D341Med (cell line): Measurements from ENCODE around the gene GYS2.
A peak's percentile ranks its signal among the peaks of the same experiment; 100 is the strongest.
"Not testable (repeated sequence)": the region's sequence is repeated elsewhere in the genome, so short reads cannot be mapped to it uniquely, and the experiment has no call there.

Experiments
- DNase-seq: peaks from one replicate; pipeline ENCODE4 v3.0.0; 2012; ENCODE audit warnings: low spot score

GYS2 gene

DNA sequence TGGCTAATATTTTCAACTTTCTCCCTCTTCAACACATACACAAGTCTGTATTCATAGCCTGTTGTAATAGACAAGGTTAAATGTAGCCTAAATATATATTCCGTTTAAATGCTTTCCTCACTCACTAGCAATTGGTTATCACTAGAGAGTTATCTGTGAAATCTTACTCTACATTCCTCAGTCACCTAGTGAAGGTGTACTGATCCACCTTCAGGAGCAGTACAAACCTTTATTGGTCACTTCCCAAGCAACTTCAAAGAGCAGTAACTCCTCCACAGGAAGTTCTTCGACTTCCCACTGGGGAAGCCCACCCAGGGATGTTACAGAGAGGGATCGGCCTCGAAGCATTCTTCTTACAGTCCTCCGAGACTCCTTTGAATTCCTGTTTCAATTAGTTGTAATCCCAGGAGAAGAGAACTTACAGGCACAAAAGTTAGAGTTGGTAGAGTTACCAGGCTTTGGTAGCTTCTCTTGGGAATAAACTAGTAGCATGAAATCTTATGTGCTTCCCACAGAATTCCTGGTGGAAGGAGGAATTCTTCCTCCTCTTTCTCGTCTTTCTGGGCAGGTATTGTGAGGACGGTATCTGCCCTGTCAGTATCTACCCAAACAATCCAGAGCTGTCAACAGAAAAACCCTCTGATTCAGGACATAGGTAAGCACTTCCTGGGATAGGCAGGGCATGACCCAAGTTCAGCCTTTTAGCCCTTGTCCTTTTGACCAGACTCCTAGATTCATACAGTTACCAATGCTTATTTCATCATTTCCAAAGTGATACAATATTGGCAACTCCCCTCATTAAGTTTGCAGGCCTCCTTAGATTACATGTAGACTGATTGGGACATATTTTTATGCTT, at the start of gene GYS2:
Gene GYS2, minus strand, starts transcription at position 603 of the 857 bp plus-strand sequence. Its CDS starts 255 bp downstream, at position 348.
- DNase-seq = no peak

DNA sequence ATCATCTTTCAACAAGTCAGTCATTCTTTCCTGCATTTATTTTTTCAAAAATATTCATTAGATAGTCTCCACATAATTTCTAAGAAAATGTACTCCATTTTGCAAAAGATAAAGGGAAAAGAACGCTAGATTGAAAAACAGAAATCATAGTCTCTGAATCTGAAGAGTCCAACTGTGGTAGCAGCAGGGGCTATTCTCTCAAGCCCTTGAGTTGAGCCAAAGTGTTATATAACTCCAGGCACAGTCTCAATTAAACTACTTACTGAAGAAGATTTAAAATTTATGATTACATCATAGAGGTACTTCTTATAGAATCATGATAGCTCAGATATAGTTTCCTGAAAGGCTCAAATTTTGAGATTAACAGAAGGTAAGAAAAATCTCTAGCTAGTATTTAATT, 47.2 kb upstream of the GYS2 start:
- DNase-seq = no peak

- peak; percentile 53 for DNase-seq
These were observed 46.4 kb upstream of the GYS2 start for GRCh38 chr12:21650997-21651396.

GRCh38 chr12:21649034-21649433, 44.4 kb upstream of the GYS2 start:
- no peak for DNase-seq

DNA sequence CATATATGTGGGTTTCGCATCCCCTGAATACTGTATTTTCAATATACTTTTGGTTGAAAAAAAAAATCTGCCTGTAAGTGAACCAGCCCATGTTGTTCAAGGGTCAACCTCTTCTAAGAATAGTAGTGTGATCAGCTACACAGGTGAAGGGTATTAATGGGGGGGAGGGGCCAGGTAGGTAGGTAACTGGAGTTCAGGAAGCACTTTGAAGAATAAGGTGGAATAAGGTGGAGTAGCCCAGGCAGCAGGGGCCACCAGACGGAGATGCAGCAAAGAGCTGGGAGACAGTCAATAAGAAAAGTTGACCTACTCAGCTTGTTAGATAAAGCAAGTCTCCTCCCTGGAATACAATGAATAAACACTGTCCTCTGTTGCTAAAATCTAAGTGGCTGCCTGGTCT, 43.7 kb upstream of the GYS2 start:
- DNase-seq = no peak

- no peak for DNase-seq
These were observed 42.5 kb upstream of the GYS2 start for GRCh38 chr12:21647179-21647578.

GRCh38 chr12:21645041-21645500, 40.4 kb upstream of the GYS2 start:
- not testable (repeated sequence) for DNase-seq

DNA sequence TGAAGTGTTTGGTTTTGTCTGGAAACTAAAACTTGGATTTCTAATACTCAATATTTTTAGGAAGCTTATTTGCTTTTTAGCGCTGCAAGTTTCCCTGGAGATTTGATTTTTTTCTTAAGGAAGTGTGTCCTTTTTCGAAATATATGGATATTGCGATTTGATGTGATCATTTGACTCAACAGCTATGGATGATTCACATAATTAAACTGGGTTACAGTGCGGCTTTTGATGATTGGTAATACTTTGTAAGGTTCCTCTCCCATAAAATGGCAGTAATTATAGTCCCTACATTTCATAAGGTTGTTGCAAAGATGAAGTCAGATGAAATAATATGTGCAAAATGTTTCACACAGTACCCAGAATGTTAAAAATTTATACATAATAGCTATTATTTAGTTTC, 39.9 kb upstream of the GYS2 start:
- no peak for DNase-seq

DNA sequence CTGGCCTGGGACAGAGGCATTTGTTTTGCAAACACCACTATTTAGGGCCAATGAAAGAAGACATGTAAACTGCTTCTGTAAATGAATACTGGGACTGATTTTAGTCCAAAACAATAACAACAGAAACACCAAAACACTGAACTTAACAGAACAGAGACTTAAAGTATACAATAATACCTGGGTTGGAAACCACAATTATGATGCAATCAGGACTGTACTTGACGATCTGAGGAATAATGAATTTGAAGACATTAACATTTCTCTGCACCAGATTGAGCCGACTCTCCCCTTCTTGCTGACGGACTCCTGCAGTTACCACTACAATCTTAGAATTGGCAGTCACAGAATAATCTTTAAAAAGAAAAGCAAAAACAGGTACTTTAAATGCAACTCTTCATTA, 39.1 kb upstream of the GYS2 start:
- no peak for DNase-seq

- peak; percentile 45 for DNase-seq
These were observed 38.2 kb upstream of the GYS2 start for GRCh38 chr12:21642707-21643389.

- DNase-seq = no peak
These were observed 33.6 kb upstream of the GYS2 start for GRCh38 chr12:21638054-21638891.

GRCh38 chr12:21634245-21634644, 29.6 kb upstream of the GYS2 start:
- DNase-seq = no peak

GRCh38 chr12:21631367-21631766, 26.7 kb upstream of the GYS2 start:
- no peak for DNase-seq

DNA sequence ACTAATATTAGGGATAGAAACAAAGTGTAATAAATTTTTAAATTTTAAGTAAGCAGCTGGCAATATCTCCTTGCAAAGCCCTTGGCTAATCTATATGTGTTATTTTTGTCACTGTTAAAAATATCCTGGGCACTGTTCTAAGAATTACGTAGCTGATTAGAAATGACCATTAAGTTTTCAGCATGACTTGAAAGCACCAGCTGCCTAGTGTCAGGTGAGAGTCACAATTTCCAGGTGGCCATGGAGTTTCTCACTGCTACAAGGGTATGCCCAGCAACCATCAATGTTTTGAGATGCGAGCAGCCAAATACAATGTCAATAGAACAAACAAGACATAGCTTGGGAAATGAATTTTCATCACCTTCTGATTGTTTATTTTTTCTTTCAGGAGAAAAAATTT, 23.3 kb upstream of the GYS2 start:
- no peak for DNase-seq

GRCh38 chr12:21618566-21618965, 13.9 kb upstream of the GYS2 start:
- DNase-seq = no peak

DNA sequence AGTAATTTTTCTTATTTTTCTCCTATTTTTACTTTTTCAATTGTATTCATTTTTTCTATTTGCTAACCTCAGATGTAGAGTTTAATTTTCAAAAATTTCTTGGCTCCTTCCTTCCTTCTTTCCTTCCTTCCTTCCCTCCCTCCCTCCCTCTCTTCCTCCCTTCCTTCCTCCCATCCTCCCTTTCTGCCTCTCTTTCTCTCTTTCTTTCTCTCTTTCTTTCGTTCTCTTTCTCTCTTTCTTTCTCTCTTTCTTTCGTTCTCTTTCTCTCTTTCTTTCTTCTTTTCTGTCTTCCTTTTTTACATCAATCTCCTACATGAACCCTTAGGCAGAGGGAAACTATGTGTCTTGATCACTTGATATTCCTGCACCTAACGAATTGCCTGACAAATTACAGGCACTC, 12.4 kb upstream of the GYS2 start:
- no peak for DNase-seq

- DNase-seq = no peak
These were observed 10.8 kb upstream of the GYS2 start for GRCh38 chr12:21615431-21615830.

DNA sequence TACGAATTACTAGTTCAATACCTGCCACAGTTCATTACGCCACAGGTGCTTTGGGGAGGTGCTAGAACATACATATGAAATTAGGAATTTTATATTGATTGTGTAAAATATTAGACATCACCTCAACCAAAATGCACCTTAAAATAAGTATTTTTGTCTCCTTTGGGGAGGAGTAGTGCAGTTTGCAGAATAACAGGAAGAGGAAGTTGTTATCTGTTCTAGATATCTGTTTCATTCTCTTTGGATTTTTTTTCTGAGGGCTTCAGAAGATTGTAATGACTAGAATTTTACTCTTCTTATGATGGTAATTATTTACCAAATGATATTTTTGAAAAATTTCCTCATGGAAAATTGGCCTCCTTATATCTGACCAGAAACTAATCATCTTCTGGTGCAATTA, 9.9 kb upstream of the GYS2 start:
- DNase-seq = no peak

DNA sequence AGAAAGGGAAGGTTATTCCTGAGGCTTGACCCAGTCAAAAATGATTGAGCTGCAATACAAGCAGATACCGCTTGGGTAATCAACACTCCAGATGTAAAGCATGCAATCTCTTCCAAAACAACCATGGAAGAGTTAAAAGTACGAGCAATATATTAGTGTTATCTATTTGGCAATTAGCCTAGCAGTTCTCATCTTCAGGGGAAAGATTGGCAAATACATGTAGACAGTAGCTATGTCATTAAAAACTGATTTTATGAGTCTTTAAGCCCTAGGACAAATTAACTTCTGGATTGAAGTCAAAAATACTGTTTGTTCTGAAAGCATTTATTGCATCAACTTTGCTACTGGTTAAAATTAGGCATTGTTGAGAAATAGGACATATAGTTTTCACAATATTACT, 9.3 kb upstream of the GYS2 start:
- no peak for DNase-seq

DNA sequence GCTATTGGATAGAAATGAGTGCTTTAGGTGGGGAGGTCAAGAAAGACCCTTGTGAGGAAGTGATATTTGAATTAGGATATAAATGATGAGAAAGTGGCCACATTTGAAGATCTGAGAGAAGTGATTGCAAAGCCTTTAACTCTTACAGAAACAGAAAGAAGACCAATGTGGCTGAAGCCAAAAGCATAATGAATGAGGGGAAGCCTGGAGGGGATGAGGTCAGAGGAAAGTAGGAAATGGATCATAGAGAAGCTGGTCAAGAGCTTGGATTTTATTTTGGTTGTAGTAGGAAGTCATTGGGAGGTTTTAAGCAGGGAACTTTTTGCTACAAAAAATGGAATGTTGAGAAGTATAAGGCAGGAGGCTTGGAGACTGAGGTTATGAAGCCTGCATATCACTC, 3.5 kb upstream of the GYS2 start:
- no peak for DNase-seq

- DNase-seq = no peak
These were observed 3.1 kb upstream of the GYS2 start for GRCh38 chr12:21607701-21608100.

DNA sequence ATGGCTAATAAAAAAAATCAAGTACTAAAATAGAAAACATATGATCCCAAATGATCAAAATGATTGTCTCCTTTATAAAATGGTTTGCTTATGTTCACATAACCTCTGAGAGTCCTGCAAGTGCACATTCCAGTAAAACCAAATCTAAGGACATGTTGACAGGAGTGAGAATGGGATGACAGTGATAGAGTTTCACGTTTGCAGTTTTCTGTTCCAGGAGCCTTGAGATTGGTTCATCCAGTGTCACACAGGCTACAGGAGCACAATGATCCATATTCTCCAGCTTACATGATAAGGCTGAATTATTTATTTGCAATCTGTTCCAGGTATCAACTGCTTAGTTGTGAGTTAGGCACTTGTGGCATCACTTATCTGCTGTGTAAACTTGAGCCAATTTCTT, 1.5 kb upstream of the GYS2 start:
- no peak for DNase-seq

DNA sequence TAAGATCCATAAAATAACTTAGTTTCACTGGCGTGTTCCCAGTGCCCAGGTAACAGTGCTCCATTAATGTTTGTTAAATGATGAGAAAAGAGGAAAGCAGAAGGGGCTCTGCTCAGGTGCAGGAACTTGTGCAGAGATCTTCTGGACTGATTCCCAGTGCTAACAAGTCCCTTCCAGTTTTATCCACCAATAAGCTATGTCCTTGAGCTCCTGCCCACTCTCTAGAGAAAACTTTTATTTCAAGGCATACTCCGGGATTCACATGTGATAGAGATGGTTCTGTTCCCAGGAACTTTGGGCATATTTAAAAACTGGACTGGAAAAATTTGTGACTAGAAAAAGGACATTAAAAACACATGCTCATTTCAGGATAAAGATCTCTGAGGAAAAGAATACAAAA, 1.9 kb downstream of the GYS2 start:
- DNase-seq = no peak
